Neural cell (in vitro differentiated cells): ENCODE data around the gene GAMT. TPM values are rescaled to one million over a fixed set of nuclear protein-coding genes. Genes with fewer than 3 reads are reported as not detected.
"Not testable (repeated sequence)": the region's sequence is repeated elsewhere in the genome, so short reads cannot be mapped to it uniquely, and the experiment has no call there.

ENCODE experiments used
- H2AFZ ChIP-seq: fragments of 200-600, 300-800 bp; sonication (generic), shearing (Covaris generic); 2 replicates; pipeline ENCODE4 v1.6.0; 2014; ENCODE audit warnings: low read depth, mild to moderate bottlenecking, antibody characterized with exemption, low read length, moderate library complexity
- H3F3A ChIP-seq: fragments of 200-600 bp; shearing (Covaris generic); 2 replicates; pipeline ENCODE4 v1.6.1; 2016; ENCODE audit warnings: mild to moderate bottlenecking, moderate library complexity, mixed read lengths, antibody characterized with exemption, low read length; ENCODE audit not compliant: insufficient read depth, poor library complexity, severe bottlenecking
- H3K27ac ChIP-seq: fragments of 200-600, 300-800 bp; sonication (generic), shearing (Covaris generic); 2 replicates; pipeline ENCODE4 v1.5.1; 2014; ENCODE audit warnings: mild to moderate bottlenecking, low read length, moderate library complexity
- H3K27me3 ChIP-seq: fragments of 300-800, 200-600 bp; sonication (generic), shearing (Covaris generic); 2 replicates; pipeline ENCODE4 v1.6.0; 2014; ENCODE audit warnings: mild to moderate bottlenecking, low read depth, low read length, moderate library complexity; ENCODE audit not compliant: insufficient read depth
- H3K36me3 ChIP-seq: fragments of 300-800, 200-600 bp; sonication (generic), shearing (Covaris generic); 2 replicates; pipeline ENCODE4 v1.5.1; 2014; ENCODE audit warnings: mild to moderate bottlenecking, antibody characterized with exemption, low read length, moderate library complexity; ENCODE audit not compliant: insufficient read depth
- H3K4me2 ChIP-seq: fragments of 300-800, 200-600 bp; sonication (generic), shearing (Covaris generic); 2 replicates; pipeline ENCODE4 v1.6.0; 2014; ENCODE audit warnings: mild to moderate bottlenecking, low read length
- H3K4me3 ChIP-seq: fragments of 300-800, 200-600 bp; sonication (generic), shearing (Covaris generic); 2 replicates; pipeline ENCODE4 v1.5.1; 2014; ENCODE audit warnings: mild to moderate bottlenecking, low read length, moderate library complexity
- H3K79me2 ChIP-seq: fragments of 200-600 bp; shearing (Covaris generic); replicated peaks from 2 replicates; pipeline ENCODE4 v1.6.0; 2014; ENCODE audit warnings: mild to moderate bottlenecking, low read length, moderate library complexity; ENCODE audit not compliant: insufficient read depth
- H3K9ac ChIP-seq: fragments of 300-800, 200-600 bp; sonication (generic), shearing (Covaris generic); 2 replicates; pipeline ENCODE4 v1.6.1; 2016; ENCODE audit warnings: mild to moderate bottlenecking, low read length, mixed read lengths
- H3K9me2 ChIP-seq: fragments of 200-600 bp; shearing (Covaris generic); 2 replicates; pipeline ENCODE4 v1.6.1; 2016; ENCODE audit warnings: mild to moderate bottlenecking, low read length, mixed read lengths; ENCODE audit not compliant: insufficient read depth
- H3K9me3 ChIP-seq: fragments of 200-600, 300-800 bp; sonication (generic), shearing (Covaris generic); 2 replicates; pipeline ENCODE4 v1.6.1; 2016; ENCODE audit warnings: mild to moderate bottlenecking, mixed run types, low read length, moderate library complexity, mixed read lengths
- H4K20me1 ChIP-seq: fragments of 200-600 bp; shearing (Covaris generic); 2 replicates; pipeline ENCODE4 v1.6.1; 2016; ENCODE audit warnings: mild to moderate bottlenecking, mixed run types; ENCODE audit not compliant: insufficient read depth
- CTCF ChIP-seq: fragments of 450-650 bp; IDR thresholded peaks from 2 replicates; pipeline ENCODE4 v1.5.1; 2014; ENCODE audit warnings: antibody characterized with exemption, mild to moderate bottlenecking, moderate library complexity; ENCODE audit not compliant: poor library complexity, severe bottlenecking
- EP300 ChIP-seq: fragments of 450-650 bp; conservative IDR thresholded peaks from 2 replicates; pipeline ENCODE4 v1.6.1; 2014; ENCODE audit warnings: antibody characterized with exemption, mild to moderate bottlenecking, moderate library complexity; ENCODE audit not compliant: poor library complexity, severe bottlenecking
- EZH2 ChIP-seq: fragments of 200-600, 300-800 bp; shearing (Covaris generic), sonication (generic); IDR thresholded peaks from 2 replicates; pipeline ENCODE4 v1.6.1; 2014; ENCODE audit warnings: antibody characterized with exemption, low read length, borderline replicate concordance, mild to moderate bottlenecking; ENCODE audit not compliant: insufficient read depth, poor library complexity, severe bottlenecking
- POLR2AphosphoS5 ChIP-seq: IDR thresholded peaks from 2 replicates; pipeline ENCODE4 v1.6.1; 2012
- RAD21 ChIP-seq: fragments of 450-650 bp; conservative IDR thresholded peaks from 2 replicates; pipeline ENCODE4 v1.6.1; 2014; ENCODE audit warnings: antibody characterized with exemption, mild to moderate bottlenecking, moderate library complexity
- REST ChIP-seq: IDR thresholded peaks from 2 replicates; pipeline ENCODE4 v1.6.1; 2012; ENCODE audit warnings: borderline replicate concordance
- SMC3 ChIP-seq: fragments of 450-650 bp; conservative IDR thresholded peaks from 2 replicates; pipeline ENCODE4 v1.6.1; 2014; ENCODE audit warnings: antibody characterized with exemption, mild to moderate bottlenecking, moderate library complexity; ENCODE audit not compliant: poor library complexity
- TAF1 ChIP-seq: IDR thresholded peaks from 2 replicates; pipeline ENCODE4 v1.6.1; 2012; ENCODE audit warnings: low read depth
- polyA plus RNA-seq: library from polyadenylated mRNA; depleted of rRNA; stranded (reverse); fragments of >200 nt; gene quantifications from 2 replicates; pipeline ENCODE4 v1.2.3, GENCODE V29; 2014

Gene GAMT
- polyA plus RNA-seq, 1 donor from 2014 or later, result 32.5 TPM

DNA sequence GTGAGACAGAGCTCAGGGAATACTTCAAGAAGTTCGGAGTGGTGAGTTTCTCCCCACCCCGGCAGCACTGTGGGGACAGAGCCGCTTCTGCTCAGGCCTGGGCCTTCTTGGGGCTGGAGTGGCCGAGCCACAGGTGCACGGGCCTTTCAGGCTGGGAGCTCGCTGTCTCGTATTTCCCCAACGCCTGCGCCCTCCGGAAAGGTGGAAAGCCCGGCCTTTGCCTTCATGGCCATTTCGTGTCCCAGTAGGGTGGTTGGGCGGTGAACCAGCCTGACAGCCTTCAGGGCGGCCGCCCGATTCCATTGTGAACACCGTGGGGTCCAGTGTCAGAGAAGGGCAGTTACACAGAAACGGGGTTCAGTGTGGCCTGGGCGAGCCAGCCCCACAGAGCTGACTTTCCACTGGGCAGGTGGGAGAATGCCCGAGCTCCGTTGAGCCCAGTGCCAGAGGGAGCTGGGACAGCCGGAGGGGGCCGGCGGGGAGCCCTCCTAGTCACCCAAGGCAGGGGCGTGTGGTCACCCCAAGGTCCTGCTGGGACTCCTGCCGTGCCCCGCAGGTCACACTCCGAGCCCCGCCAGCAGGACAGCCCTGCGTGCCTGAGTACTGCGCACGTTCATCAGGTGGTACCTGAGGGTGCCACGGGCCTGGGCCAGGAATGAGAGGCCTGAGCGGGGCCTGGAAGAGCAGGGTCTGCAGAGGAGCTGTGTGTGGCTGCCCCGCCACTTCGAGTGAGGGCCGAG, 20.0 kb upstream of the GAMT start:
- Histone ChIP-seq H3K9me2 (no peaks in the 10 kb centered on the region), H3K4me2 (no peak overlapping the region), H3K9me3 (no peaks in the 10 kb centered on the region), H4K20me1 (no peaks in the 10 kb centered on the region), H3K27me3 (no peaks in the 10 kb centered on the region), H2AFZ (no peak overlapping the region), H3F3A (no peaks in the 10 kb centered on the region), H3K9ac (no peak overlapping the region), H3K4me3 (no peak overlapping the region), H3K27ac (no peak overlapping the region), H3K36me3 (no peaks in the 10 kb centered on the region), H3K79me2 (peaks cover 16% of the 10 kb centered on the region)
- no peak for TF ChIP-seq POLR2AphosphoS5

DNA sequence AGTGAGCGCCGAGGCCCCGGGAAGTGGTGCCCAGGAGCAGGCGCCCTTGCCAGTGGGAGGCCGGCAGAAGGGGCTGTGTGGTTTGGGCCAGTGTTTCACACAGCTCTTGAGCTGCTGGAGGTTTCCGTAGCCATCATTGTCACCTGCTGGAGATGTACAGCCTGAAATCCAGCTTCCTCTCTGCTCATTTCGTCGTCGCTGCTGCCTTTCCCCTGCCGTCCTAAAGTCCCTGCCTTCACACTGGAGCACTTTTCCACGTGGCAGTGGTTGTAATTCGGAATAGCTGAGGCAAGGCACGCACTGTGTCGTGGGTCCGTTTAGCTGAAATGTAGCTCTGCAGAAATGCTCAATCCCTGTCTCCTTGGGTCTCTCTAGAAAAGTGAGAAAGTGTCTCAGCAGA, 19.2 kb upstream of the GAMT start:
- Histone ChIP-seq H3K9me2 (no peaks in the 10 kb centered on the region), H3K79me2 (peaks cover 24% of the 10 kb centered on the region), H3K9me3 (no peaks in the 10 kb centered on the region), H3K27me3 (no peaks in the 10 kb centered on the region), H3K4me3 (no peak overlapping the region), H3K4me2 (no peak overlapping the region), H3K9ac (no peak overlapping the region), H3K36me3 (no peaks in the 10 kb centered on the region), H4K20me1 (no peaks in the 10 kb centered on the region), H3F3A (no peaks in the 10 kb centered on the region), H3K27ac (no peak overlapping the region), H2AFZ (no peak overlapping the region)
- TF ChIP-seq EZH2, result no peak
- TF ChIP-seq REST, result no peak
- TF ChIP-seq CTCF, result no peak
- no peak for TF ChIP-seq RAD21
- no peak for TF ChIP-seq SMC3
- no peak for TF ChIP-seq EP300
- no peak for TF ChIP-seq TAF1

DNA sequence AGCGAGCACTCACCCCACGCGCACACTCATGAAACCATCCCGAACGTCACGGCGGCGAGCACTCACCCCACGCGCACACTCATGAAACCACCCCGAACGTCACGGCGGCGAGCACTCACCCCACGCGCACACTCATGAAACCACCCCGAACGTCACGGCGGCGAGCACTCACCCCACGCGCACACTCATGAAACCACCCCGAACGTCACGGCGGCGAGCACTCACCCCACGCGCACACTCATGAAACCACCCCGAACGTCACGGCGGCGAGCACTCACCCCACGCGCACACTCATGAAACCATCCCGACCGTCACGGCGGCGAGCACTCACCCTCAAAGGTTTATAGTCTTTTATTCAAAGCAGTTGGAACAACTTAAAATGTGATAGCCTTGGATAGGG, 18.7 kb upstream of the GAMT start:
- H3K9me3 ChIP-seq, H2AFZ ChIP-seq, H3K27ac ChIP-seq, H3K27me3 ChIP-seq, H3K4me2 ChIP-seq, H3K36me3 ChIP-seq, H3K4me3 ChIP-seq, H4K20me1 ChIP-seq, H3K9ac ChIP-seq, H3K9me2 ChIP-seq, H3F3A ChIP-seq: not testable (repeated sequence)
- peaks cover 27% of the 10 kb centered on the region for H3K79me2 ChIP-seq
